GM12872 (cell line): Measurements from ENCODE around the gene ANKRD28.

ENCODE experiments used
- TF ChIP-seq, protein P1 (sequence below): IDR thresholded peaks from 3 replicates; pipeline ENCODE4 v1.5.1; 2011; ENCODE audit warnings: low read depth, mild to moderate bottlenecking, low read length, moderate library complexity; ENCODE audit not compliant: insufficient read depth

ANKRD28 gene

GRCh38 chr3:15667484-15667883, 130.3 kb downstream of the ANKRD28 start:
- TF ChIP-seq, protein P1, sequence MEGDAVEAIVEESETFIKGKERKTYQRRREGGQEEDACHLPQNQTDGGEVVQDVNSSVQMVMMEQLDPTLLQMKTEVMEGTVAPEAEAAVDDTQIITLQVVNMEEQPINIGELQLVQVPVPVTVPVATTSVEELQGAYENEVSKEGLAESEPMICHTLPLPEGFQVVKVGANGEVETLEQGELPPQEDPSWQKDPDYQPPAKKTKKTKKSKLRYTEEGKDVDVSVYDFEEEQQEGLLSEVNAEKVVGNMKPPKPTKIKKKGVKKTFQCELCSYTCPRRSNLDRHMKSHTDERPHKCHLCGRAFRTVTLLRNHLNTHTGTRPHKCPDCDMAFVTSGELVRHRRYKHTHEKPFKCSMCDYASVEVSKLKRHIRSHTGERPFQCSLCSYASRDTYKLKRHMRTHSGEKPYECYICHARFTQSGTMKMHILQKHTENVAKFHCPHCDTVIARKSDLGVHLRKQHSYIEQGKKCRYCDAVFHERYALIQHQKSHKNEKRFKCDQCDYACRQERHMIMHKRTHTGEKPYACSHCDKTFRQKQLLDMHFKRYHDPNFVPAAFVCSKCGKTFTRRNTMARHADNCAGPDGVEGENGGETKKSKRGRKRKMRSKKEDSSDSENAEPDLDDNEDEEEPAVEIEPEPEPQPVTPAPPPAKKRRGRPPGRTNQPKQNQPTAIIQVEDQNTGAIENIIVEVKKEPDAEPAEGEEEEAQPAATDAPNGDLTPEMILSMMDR: no peak

DNA sequence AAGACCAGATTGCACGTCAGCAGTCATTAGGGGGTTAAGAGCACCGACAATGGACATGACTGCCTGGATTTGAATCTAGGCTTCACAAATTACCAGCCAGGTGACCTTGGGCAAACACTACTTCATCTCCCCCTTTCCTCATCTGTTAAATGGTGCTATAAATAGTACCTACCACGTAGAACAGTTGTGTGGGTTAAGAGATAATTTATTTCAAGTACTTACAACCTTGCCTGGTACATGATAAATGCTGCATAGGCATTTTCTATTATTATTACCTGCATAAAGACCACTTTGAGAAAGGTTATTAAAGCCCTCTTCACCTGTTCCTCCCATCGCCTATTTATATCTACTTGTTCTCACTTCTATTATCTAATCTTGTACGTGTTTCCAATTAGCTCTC, 131.5 kb downstream of the ANKRD28 start:
- TF ChIP-seq, protein P1: no peak

DNA sequence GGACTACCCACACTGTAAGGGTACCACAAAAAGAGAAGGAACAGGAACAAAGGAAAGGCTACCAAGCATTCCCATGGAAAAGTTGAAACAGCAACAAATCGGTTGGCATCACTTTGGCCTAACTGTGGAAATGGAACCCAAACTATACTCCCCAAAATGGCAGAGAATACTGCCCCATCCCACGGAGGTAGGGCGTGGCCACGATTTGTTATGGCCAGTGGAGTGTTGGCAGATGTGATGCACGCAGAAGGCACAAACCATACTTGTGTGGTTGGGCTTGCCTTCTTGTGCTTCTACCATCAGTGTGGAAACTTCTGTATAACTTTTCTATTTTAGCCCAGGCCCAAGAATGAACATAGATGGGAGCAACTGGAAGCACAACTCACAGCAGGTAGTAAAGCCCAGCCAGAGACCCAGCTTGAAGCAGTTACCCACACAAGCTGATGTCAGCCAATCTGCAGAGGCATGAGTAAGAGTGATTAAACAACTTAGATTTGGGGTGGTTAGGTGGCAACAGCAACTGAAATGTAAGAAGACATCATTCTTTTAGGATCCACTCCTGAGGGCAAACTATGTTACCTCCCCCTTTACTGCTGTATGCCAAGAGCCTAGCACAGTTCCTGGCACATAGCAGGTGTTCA, 132.1 kb downstream of the ANKRD28 start:
- TF ChIP-seq, protein P1: no peak

GRCh38 chr3:15664144-15664543, 133.6 kb downstream of the ANKRD28 start:
- TF ChIP-seq, protein P1: no peak

DNA sequence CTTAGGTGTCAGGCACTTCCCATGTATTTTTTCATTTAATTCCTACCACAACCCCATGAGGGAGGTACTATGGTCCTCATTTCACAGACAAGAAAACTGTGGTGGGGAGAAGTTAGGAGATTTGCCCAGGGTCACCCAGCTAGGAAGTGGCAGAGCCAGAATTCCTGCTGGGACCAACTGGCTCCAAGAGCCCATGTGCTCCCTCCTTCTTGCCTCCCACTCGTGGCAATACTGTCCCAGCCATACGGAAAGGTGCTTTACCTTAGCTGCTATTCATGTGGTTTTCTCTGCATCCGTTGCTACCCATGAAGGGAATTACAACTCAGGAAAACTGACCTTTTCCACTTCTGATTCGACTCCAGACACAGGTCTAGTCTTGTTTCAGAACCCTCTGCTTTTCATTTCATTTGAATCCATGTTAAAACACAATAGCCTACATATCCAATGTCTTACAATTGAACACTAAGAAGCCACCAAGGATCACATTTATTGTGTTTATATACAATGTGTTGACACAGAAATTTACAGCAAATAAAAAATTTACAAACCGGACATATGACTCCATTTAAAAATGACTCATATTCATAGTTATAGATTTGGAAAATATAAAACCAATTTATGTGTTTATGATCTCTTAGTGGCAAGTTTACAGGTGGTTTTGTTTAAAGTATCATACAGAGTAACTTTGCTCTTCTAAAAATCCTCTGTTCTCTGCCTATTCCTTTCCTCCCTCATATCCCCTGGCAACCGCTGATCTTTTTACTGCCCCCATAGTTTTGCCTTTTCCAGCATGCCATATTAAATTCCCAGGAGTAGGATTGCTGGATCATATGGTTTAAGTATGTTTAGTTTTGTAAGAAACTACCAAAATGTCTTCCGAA, 137.5 kb downstream of the ANKRD28 start:
- TF ChIP-seq, protein P1: no peak

GRCh38 chr3:15659254-15659975, 138.4 kb downstream of the ANKRD28 start:
- TF ChIP-seq, protein P1: no peak

- TF ChIP-seq, protein P1: no peak
Observed at GRCh38 chr3:15657016-15657415, 140.8 kb downstream of the ANKRD28 start.
